ENCODE results near the gene CDC7. TPM values are rescaled to one million over a fixed set of nuclear protein-coding genes. Genes with fewer than 3 reads are reported as not detected.

CDC7 gene
- polyA plus RNA-seq, 1 donor (not counting 4 experiments of a cell fraction or from before 2014, with no cell fraction given) = 8.1 TPM

GRCh38 chr1:91552596-91552995, 51.9 kb downstream of the CDC7 start:
- Histone ChIP-seq H3K4me3 (ENCODE audit: control insufficient read depth in 2 of 3, extremely low read depth in 1 of 3, insufficient read depth in 2 of 3, low read depth in 1 of 3, low read length in 3 of 3) (no peak overlapping the region), H3K9me3 (ENCODE audit: control insufficient read depth, low read depth, low read length) (no peaks in the 10 kb centered on the region), H4K20me1 (ENCODE audit: control insufficient read depth, extremely low read depth, insufficient read depth, low read length) (no peaks in the 10 kb centered on the region), H3K27me3 (ENCODE audit: control insufficient read depth, extremely low read depth, insufficient read depth, low read length) (no peaks in the 10 kb centered on the region), H3K4me2 (ENCODE audit: control insufficient read depth, extremely low read depth, insufficient read depth, low read depth, low read length) (no peak overlapping the region), H3K4me1 (ENCODE audit: control insufficient read depth, extremely low read depth, insufficient read depth, low read length) (peaks cover 18% of the 10 kb centered on the region), H3K79me2 (ENCODE audit: control insufficient read depth, insufficient read depth, low read length) (no peaks in the 10 kb centered on the region), H2AFZ (ENCODE audit: control insufficient read depth, low read length) (no peak overlapping the region), H3K27ac (ENCODE audit: control insufficient read depth, insufficient read depth, low read length) (no peak overlapping the region), H3K36me3 (ENCODE audit: control insufficient read depth in 2 of 2, extremely low read depth in 1 of 2, insufficient read depth in 2 of 2, low read length in 2 of 2) (no peaks in the 10 kb centered on the region), H3K9ac (ENCODE audit: control insufficient read depth, extremely low read depth, insufficient read depth, low read length) (no peak overlapping the region), H3K9me1 (ENCODE audit: control insufficient read depth, extremely low read depth, insufficient read depth, low read length) (no peaks in the 10 kb centered on the region)
- DNase-seq (ENCODE audit: low read depth, low spot score) (no peak), FAIRE-seq (no peak)
- dilution Hi-C loops (cut with MboI; ENCODE audit: extremely low pct_ligation_motif_present, low sequenced_read_pairs) = no loop called here
- no peak for TF ChIP-seq CTCF (optimal IDR thresholded peaks at IDR 0.05 in 1 of 3, IDR thresholded peaks at IDR 0.05 in 1 of 3, conservative IDR thresholded peaks at IDR 0.05 in 1 of 3; ENCODE audit: extremely low read depth in 1 of 3, insufficient read depth in 2 of 3, low read length in 3 of 3)
- TF ChIP-seq EZH2 (IDR thresholded peaks at IDR 0.05; ENCODE audit: low read length) = no peak

- H3K4me3 ChIP-seq (ENCODE audit: control insufficient read depth in 2 of 3, extremely low read depth in 1 of 3, insufficient read depth in 2 of 3, low read depth in 1 of 3, low read length in 3 of 3) = no peak overlapping the region
- no peaks in the 10 kb centered on the region for H3K36me3 ChIP-seq (ENCODE audit: control insufficient read depth in 2 of 2, extremely low read depth in 1 of 2, insufficient read depth in 2 of 2, low read length in 2 of 2)
- no peak overlapping the region for H3K27ac ChIP-seq (ENCODE audit: control insufficient read depth, insufficient read depth, low read length)
- H3K4me2 ChIP-seq (ENCODE audit: control insufficient read depth, extremely low read depth, insufficient read depth, low read depth, low read length) = no peak overlapping the region
- no peak for DNase-seq (ENCODE audit: low read depth, low spot score)
- FAIRE-seq = no peak
- no peaks in the 10 kb centered on the region for H3K9me1 ChIP-seq (ENCODE audit: control insufficient read depth, extremely low read depth, insufficient read depth, low read length)
- TF ChIP-seq EZH2 (IDR thresholded peaks at IDR 0.05; ENCODE audit: low read length) (no peak), CTCF (optimal IDR thresholded peaks at IDR 0.05 in 1 of 3, IDR thresholded peaks at IDR 0.05 in 1 of 3, conservative IDR thresholded peaks at IDR 0.05 in 1 of 3; ENCODE audit: extremely low read depth in 1 of 3, insufficient read depth in 2 of 3, low read length in 3 of 3) (no peak)
- no peaks in the 10 kb centered on the region for H3K9me3 ChIP-seq (ENCODE audit: control insufficient read depth, low read depth, low read length)
- no peak overlapping the region for H3K9ac ChIP-seq (ENCODE audit: control insufficient read depth, extremely low read depth, insufficient read depth, low read length)
- H3K4me1 ChIP-seq (ENCODE audit: control insufficient read depth, extremely low read depth, insufficient read depth, low read length) = peaks cover 18% of the 10 kb centered on the region
- no peaks in the 10 kb centered on the region for H3K27me3 ChIP-seq (ENCODE audit: control insufficient read depth, extremely low read depth, insufficient read depth, low read length)
- dilution Hi-C loops (cut with MboI; ENCODE audit: extremely low pct_ligation_motif_present, low sequenced_read_pairs) = no loop called here
- H2AFZ ChIP-seq (ENCODE audit: control insufficient read depth, low read length) = no peak overlapping the region
- no peaks in the 10 kb centered on the region for H4K20me1 ChIP-seq (ENCODE audit: control insufficient read depth, extremely low read depth, insufficient read depth, low read length)
- H3K79me2 ChIP-seq (ENCODE audit: control insufficient read depth, insufficient read depth, low read length) = no peaks in the 10 kb centered on the region
Measured at GRCh38 chr1:91553177-91553591, 52.5 kb downstream of the CDC7 start.
